Femur (tissue), 1 donor: ENCODE measurements around the gene UBE2J2.

ENCODE experiments used
- DNase-seq: peaks from one replicate; pipeline ENCODE4 v3.0.0-alpha.2; 2017

UBE2J2 gene

GRCh38 chr1:1225238-1225845 is 48.3 kb downstream of the UBE2J2 start:
- DNase-seq: no peak

GRCh38 chr1:1223891-1224290 is 49.8 kb downstream of the UBE2J2 start:
- no peak for DNase-seq

DNA sequence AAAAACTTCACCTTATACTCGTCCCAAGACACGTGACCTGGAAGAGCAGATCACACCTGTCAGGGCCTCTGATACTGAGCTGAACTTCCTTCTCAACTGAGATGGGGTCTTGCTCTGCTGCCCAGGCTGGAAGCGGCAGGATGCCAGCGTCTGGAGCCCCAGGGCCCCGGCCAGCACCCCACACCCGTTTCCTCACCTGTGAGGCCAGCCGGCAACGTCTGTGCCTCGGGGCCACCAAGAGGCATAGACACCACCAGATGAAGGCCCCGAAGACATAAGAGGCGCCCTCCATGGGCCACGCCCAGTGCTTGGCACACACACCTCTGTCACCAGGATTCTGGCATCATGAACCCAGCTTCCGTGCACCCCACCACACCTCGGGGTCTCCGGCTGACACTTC is 50.3 kb downstream of the UBE2J2 start:
- no peak for DNase-seq

- DNase-seq: no peak
Measured at GRCh38 chr1:1222575-1223225, 51.0 kb downstream of the UBE2J2 start.

DNA sequence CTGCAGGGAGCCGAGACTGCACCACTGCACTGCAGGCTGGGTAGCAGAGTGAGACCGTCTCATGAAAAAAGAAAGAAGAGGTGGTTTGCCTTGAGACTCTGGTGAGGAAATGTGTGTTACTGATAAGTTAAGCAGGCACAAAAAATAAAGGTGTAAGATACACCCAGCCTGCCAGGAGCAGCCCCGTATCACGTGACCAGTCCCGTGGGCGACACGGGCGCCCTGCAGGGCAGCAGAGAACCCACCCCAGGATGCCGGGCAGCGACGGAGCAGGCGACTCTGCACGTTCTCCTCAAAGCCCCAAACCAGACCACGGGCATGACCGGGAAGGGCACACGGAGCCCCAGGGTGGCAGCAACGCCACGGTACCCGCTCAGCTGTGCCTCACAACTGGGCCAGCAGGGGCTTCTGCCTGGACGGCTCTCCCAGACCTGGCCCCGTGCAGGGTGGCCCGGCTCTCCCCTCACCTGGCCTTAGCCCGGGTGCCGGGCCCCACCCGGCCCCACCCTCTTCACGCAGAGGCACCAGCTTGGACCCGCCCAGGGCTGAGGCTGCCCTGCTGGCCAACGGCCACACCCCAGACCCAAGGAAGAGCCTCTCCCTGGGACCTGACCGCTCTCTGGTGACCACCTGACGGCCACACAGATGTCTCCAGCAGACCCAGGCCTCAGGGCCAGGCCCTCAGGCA is 51.6 kb downstream of the UBE2J2 start:
- no peak for DNase-seq

- DNase-seq: no peak
Measured at GRCh38 chr1:1220197-1220596, 53.5 kb downstream of the UBE2J2 start.

- DNase-seq: no peak
Measured at GRCh38 chr1:1219341-1219740, 54.3 kb downstream of the UBE2J2 start.

- no peak for DNase-seq
Measured at GRCh38 chr1:1218524-1219200, 55.0 kb downstream of the UBE2J2 start.

GRCh38 chr1:1217621-1218523 is 55.8 kb downstream of the UBE2J2 start:
- no peak for DNase-seq

DNA sequence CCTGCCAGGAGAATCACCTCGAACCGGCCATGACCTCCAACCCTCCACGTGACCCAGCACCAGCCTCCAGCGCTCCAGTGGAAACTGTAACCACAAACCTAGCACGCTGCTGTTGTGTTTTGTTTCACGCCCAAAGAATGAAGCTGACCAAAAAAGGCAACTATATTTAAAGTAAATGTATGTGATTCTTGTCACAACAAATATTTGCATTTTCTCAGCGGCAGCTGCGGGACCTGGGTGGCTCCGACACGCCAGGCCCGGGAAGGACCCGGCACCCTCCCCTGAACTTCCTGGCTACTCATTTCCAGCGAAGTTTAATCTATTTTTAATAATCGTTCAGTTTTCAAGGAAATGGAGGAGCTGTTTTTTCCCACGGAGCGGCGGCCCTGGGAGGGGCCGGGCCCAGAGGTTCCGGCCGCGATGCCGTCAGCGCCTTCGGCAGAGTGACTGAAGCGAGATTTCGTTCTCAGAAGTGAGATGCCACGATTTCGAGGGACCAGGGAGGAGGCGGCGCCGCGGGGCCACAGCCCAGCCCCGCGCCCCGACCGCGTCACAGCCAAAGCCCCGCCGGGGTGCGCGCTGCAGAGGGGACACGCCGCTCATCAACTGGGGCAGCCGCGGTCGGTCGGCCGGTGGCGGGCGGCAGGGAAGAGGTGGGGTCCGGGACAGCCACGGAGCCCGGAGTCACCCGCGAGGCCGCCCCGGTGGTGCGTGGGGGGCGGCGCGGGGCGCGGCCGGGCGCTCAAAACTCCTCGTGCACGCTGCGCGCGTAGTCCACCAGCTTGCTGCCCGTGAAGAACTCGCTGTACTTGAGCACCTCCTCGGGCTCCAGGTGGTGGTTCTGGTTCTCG is 56.7 kb downstream of the UBE2J2 start:
- no peak for DNase-seq

DNA sequence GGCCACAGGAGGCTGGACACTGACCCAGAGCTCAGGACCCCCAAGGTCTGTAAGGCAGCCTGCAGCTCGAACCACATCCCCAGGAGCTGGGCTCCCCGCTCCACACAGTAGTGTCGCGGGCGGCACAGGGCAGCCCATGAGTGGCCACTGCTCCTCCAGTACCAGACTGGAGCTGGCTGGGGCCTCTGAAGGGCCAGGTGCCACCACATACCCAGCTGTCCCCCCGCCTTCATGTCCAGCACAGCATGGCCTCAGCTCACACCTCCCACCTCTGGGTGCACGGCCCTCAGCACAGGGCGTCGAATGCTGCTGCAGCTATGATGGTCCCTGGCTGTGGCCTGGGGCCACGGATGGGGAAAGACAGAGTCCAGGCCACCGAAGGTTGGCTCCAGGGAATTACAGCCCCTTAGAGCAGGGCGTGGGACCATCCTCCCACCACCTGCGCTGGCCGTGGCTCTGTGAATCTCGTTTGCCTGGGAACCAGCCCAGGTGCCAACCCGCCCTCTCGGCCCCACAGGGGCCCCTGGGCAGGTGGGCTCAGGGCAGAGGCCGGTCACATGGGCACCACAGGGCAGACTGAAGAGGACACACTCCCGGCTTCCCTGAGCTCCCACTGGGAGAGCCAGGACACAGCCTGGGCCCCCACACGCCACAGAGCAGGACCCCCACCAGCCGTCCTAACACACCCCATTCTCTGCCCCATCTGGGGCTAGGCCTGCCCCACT is 57.6 kb downstream of the UBE2J2 start:
- no peak for DNase-seq

GRCh38 chr1:1215080-1215676 is 58.5 kb downstream of the UBE2J2 start:
- DNase-seq: no peak

GRCh38 chr1:1213345-1214265 is 60.0 kb downstream of the UBE2J2 start, which contains the start of gene TNFRSF4:
TSS of gene TNFRSF4 (minus strand) at chr1:1214153. CDS start at chr1:1214127, 26 bp downstream.
- no peak for DNase-seq

GRCh38 chr1:1212780-1213344 is 60.8 kb downstream of the UBE2J2 start:
- DNase-seq: peak; percentile 75

GRCh38 chr1:1211541-1212441 is 61.9 kb downstream of the UBE2J2 start:
- peak; percentile 18 for DNase-seq

DNA sequence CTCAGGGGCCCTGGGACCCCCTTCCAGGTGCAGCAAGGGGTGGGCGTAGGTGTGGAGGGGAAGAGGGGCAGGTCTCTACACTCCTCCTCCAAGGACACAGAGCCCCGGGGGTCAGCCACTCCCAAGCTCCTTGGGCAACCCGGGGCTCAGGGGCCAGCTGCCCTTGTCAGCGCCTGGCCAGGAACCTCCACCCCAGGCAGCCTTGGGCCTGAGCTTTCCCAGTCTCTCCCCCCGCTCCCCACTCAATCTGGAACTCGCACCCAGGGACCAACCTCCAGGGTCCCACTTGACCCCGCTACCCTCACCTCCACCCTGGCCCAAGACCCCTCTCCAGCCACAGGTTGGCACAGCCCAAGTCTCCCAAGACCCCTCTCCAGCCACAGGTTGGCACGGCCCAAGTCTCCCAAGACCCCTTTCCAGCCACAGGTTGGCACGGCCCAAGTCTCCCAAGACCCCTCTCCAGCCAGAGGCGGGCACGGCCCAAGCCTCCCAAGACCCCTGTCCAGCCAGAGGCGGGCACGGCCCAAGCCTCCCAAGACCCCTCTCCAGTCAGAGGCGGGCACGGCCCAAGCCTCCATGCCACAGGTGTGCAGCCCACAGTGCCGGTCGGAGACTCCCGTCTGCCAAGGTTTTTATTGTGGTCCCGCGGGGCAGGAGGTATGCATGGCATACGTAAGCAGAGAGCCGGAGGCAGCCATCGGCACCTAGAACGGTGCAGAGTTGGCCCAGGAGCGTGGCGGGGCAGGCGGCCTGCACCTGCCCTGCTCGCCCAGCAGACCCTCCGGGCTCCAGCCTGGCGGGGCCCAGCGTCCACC is 62.7 kb downstream of the UBE2J2 start:
- peak; percentile 15 for DNase-seq
